ENCODE measurements around the gene ACTL10. TPM values are rescaled to one million over a fixed set of nuclear protein-coding genes. Genes with fewer than 3 reads are reported as not detected.

ACTL10 gene
- total and polyA plus RNA-seq, 2 of the 4 experiments (the other 2 are of a cell fraction): 0.18 to 0.43 TPM

- Histone ChIP-seq H3K4ac (ENCODE audit: low read depth, low read length) (peak overlapping the region; percentile 100), H4K20me1 (ENCODE audit: insufficient read depth, low read length) (0 out of 2 replicates have a peak, but pooled peaks cover 5% of the 10 kb centered on the region), H4K5ac (ENCODE audit: low read depth, low read length) (peak overlapping the region; percentile 97), H3K4me3 (ENCODE audit: insufficient read depth, low read depth, low read length) (peak overlapping the region; percentile 79), H3K27me3 (ENCODE audit: control insufficient read depth, insufficient read depth, low read length) (no peaks in the 10 kb centered on the region), H3K79me1 (ENCODE audit: low read depth in 1 of 2, low read length in 2 of 2) (peaks cover 9 to 50% of the 10 kb centered on the region in 2 experiments; a peak in 3 of 4 replicates), H3K9ac (ENCODE audit: low read depth, low read length) (peak overlapping the region; percentile 93), H4K91ac (ENCODE audit: insufficient read depth, low read depth, low read length) (peak overlapping the region; percentile 99), H3K23ac (ENCODE audit: low read depth, low read length) (peak overlapping the region; percentile 100), H4K8ac (ENCODE audit: low read depth in 2 of 2, low read length in 2 of 2) (peak overlapping the region; percentile 90 to 99), H3K14ac (replicated peaks; ENCODE audit: low read depth, low read length) (peak overlapping the region; percentile 100), H2AK5ac (ENCODE audit: low read depth, low read length) (peak overlapping the region; percentile 93), H2BK20ac (ENCODE audit: low read depth, low read length) (peak overlapping the region; percentile 78), H2BK5ac (ENCODE audit: low read depth, low read length, poor library complexity, severe bottlenecking) (peak overlapping the region; percentile 90), H3K18ac (ENCODE audit: low read depth, low read length) (peak overlapping the region; percentile 49), H3K27ac (ENCODE audit: insufficient read depth, low read length) (peak overlapping the region; percentile 93), H3K4me2 (ENCODE audit: low read depth, low read length) (peak overlapping the region; percentile 96), H3K4me1 (ENCODE audit: control insufficient read depth, insufficient read depth, low read length) (peaks cover 19% of the 10 kb centered on the region), H3K9me1 (ENCODE audit: insufficient read depth, low read length) (peaks cover 24% of the 10 kb centered on the region), H3K9me3 (ENCODE audit: control insufficient read depth, insufficient read depth, low read length) (no peaks in the 10 kb centered on the region), H3K56ac (ENCODE audit: extremely low read depth, insufficient read depth, low read length) (peak overlapping the region; percentile 88), H2BK120ac (ENCODE audit: low read depth, low read length) (peak overlapping the region; percentile 92), H2BK15ac (ENCODE audit: low read depth, low read length) (peak overlapping the region; percentile 46; the same call in 1 of the 3 replicates), H2AK9ac (replicated peaks; ENCODE audit: low read depth, low read length, poor library complexity) (peak overlapping the region; percentile 98), H3K36me3 (ENCODE audit: control insufficient read depth, insufficient read depth, low read length) (peaks cover 7% of the 10 kb centered on the region; the same call in 1 of the 2 replicates), H2AFZ (replicated peaks; ENCODE audit: low read length, poor library complexity) (peak overlapping the region; percentile 96)
- ChIA-PET POLR2A (ENCODE audit: unreplicated experiment) (interaction anchor here (0.6 kb wide), 1 partner anchor 220 kb away, joined by 3 read pairs; no protein-coding TSS in a partner anchor), CTCF (interaction anchor here (0.7 to 2.2 kb wide), 2 partner anchors 10 to 174 kb away, joined by 3 to 6 read pairs; partner anchors contain the start of gene CBFA2T2)
- peak; percentile 60 for DNase-seq
- WGBS, 2 experiments (ENCODE audit: extremely low coverage in 2 of 2, insufficient read length in 1 of 2): 3% methylated on average over 6 of the region's 84 CpGs; no CpG with 5 or more reads in 1 of the 2 experiments
- peak; percentile 78 for ATAC-seq (ENCODE audit: low read depth)
- in situ Hi-C loops (cut with MboI; ENCODE audit: low sequenced_read_pairs) (no loop called here), intact Hi-C loops (cut with micrococcal nuclease) (loop anchor here (10.0 kb wide), 1 partner anchor 151 kb away; the partner anchor contains the start of gene CHMP4B), dilution Hi-C loops (cut with HindIII; ENCODE audit: low sequenced_read_pairs, unreplicated experiment) (no loop called here)
- no TSS peak for BruUV-seq (replicated peaks)
- TF ChIP-seq MAFK (IDR thresholded peaks at IDR 0.05; ENCODE audit: low read depth, low read length): no peak
- no peak for TF ChIP-seq CHD1 (IDR thresholded peaks at IDR 0.05; ENCODE audit: low read depth, low read length)
- TF ChIP-seq POLR2A (IDR thresholded peaks at IDR 0.05; ENCODE audit: low read depth, low read length): peak; percentile 46
- 0 out of 2 replicates have a peak, but pooled peaks have one; percentile 34 for TF ChIP-seq MXI1 (IDR thresholded peaks at IDR 0.05; ENCODE audit: borderline replicate concordance, low read depth, low read length)
- no peak for TF ChIP-seq RAD21 (IDR thresholded peaks at IDR 0.05; ENCODE audit: low read length)
- TF ChIP-seq NFE2L2 (IDR thresholded peaks at IDR 0.05; ENCODE audit: low read depth, low read length): no peak
- TF ChIP-seq BHLHE40 (IDR thresholded peaks at IDR 0.05; ENCODE audit: low read depth, low read length): no peak
- TF ChIP-seq MAZ (IDR thresholded peaks at IDR 0.05; ENCODE audit: borderline replicate concordance, low read depth, low read length): peak; percentile 47; the same call in 1 of the 2 replicates
- no peak for TF ChIP-seq ELK1 (IDR thresholded peaks at IDR 0.05; ENCODE audit: borderline replicate concordance, low read depth, low read length)
- no peak for TF ChIP-seq RFX5 (IDR thresholded peaks at IDR 0.05; ENCODE audit: low read depth, low read length)
- TF ChIP-seq CTCF (conservative IDR thresholded peaks at IDR 0.05; ENCODE audit: low read depth, low read length): no peak
These were observed 3.3 kb upstream of the ACTL10 start for GRCh38 chr20:33663161-33664084.
